CD4-positive, alpha-beta T cell treated with Interleukin-6 for 4 hours (primary cell): Measurements from ENCODE around the gene EDEM2.
"Not testable (repeated sequence)": the region's sequence is repeated elsewhere in the genome, so short reads cannot be mapped to it uniquely, and the experiment has no call there.

Experiments
- DNase-seq: peaks from one replicate; pipeline ENCODE4 v3.0.0-alpha.2; 2020; ENCODE audit warnings: mixed read lengths

The EDEM2 gene

GRCh38 chr20:35122756-35123405 is 24.3 kb downstream of the EDEM2 start:
- DNase-seq: no peak

GRCh38 chr20:35121186-35121585 is 25.9 kb downstream of the EDEM2 start:
- DNase-seq: no peak

- DNase-seq: no peak
These were observed 27.0 kb downstream of the EDEM2 start for GRCh38 chr20:35120012-35120701.

GRCh38 chr20:35117629-35118028 is 29.5 kb downstream of the EDEM2 start:
- no peak for DNase-seq

GRCh38 chr20:35117196-35117595 is 29.9 kb downstream of the EDEM2 start:
- no peak for DNase-seq

GRCh38 chr20:35116258-35116657 is 30.9 kb downstream of the EDEM2 start:
- no peak for DNase-seq

- no peak for DNase-seq
These were observed 31.5 kb downstream of the EDEM2 start for GRCh38 chr20:35115606-35116005.

- DNase-seq: not testable (repeated sequence)
These were observed 34.9 kb downstream of the EDEM2 start for GRCh38 chr20:35112276-35112675.

GRCh38 chr20:35111141-35111888 is 35.8 kb downstream of the EDEM2 start:
- DNase-seq: no peak

GRCh38 chr20:35108921-35109320 is 38.2 kb downstream of the EDEM2 start:
- DNase-seq: no peak

- no peak for DNase-seq
These were observed 40.2 kb downstream of the EDEM2 start for GRCh38 chr20:35106827-35107380.

GRCh38 chr20:35104685-35105295 is 42.3 kb downstream of the EDEM2 start:
- DNase-seq: no peak

- DNase-seq: no peak
These were observed 45.5 kb downstream of the EDEM2 start for GRCh38 chr20:35101620-35102019.

- DNase-seq: no peak
These were observed 53.8 kb downstream of the EDEM2 start for GRCh38 chr20:35093267-35093884.

GRCh38 chr20:35092524-35093266 is 54.4 kb downstream of the EDEM2 start, which contains the start of gene TRPC4AP:
Gene TRPC4AP, minus strand, starts transcription at chr20:35092807. Its CDS starts 26 bp downstream, at chr20:35092781.
- DNase-seq: peak; percentile 89

GRCh38 chr20:35091816-35092523 is 55.2 kb downstream of the EDEM2 start:
- no peak for DNase-seq

- no peak for DNase-seq
These were observed 58.6 kb downstream of the EDEM2 start for GRCh38 chr20:35088231-35089145.

GRCh38 chr20:35087791-35088190 is 59.3 kb downstream of the EDEM2 start:
- DNase-seq: no peak

GRCh38 chr20:35087355-35087754 is 59.8 kb downstream of the EDEM2 start:
- no peak for DNase-seq
